ENCODE data around the gene FBXO21.
"Not testable (repeated sequence)": the region's sequence is repeated elsewhere in the genome, so short reads cannot be mapped to it uniquely, and the experiment has no call there.

Gene FBXO21

GRCh38 chr12:117199956-117200744 lies 9.9 kb upstream of the FBXO21 start:
- not testable (repeated sequence) for DNase-seq

- DNase-seq, result not testable (repeated sequence)
Observed at GRCh38 chr12:117196334-117196733, 6.1 kb upstream of the FBXO21 start.

DNA sequence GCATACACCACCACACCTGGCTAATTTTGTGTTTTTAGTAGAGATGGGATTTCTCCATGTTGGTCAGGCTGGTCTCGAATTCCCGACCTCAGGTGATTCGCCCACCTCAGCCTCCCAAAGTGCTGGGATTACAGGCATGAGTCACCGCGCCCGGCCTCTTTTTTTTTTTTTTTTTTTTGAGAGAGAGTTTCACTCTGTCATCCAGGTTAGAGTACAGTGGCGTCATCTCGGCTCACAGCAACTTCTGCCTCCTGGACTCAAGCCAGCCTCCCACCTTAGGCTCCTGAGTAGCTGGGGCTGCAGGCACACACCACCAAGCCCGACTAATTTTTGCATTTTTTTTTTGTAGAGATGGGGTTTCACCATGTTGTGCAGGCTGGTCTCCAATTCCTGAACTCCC lies 4.8 kb upstream of the FBXO21 start:
- not testable (repeated sequence) for DNase-seq

DNA sequence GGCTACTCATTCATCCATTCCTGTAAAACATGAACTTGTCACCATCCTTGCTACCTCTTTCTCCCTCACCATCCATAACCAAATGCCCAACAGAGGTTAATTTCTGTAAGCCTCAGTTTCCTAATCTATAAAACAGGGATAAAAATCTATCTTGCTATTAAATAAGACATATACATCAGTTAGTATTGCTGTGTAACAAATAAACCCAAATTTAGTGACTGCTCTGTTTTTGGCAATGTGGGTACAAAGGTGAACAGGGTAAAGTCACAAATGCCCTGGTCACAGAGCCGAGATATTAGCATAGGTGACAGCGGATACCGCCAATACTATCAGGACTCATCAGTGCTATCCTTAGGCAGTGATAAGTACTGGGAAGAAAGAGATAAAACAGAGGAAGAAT lies 3.6 kb upstream of the FBXO21 start:
- DNase-seq, result no peak

DNA sequence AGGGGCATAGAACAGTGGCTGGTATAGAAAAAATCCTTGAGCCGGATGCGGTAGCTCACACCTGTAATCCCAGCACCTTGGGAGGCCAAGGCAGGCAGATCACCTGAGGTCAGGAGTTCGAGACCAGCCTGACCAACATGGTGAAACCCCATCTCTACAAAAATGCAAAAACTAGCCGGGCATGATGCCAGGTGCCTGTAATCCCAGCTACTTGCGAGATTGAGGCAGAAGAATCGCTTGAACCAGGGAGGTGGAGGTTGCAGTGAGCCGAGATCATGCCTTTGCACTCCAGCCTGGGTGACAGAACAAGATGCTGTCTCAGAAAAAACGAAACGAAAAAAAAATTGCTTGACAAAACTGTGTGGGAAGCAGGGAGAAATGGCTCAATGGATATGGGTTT lies 2.3 kb upstream of the FBXO21 start:
- DNase-seq, result not testable (repeated sequence)

GRCh38 chr12:117192057-117192456 lies 1.8 kb upstream of the FBXO21 start:
- no peak for DNase-seq

DNA sequence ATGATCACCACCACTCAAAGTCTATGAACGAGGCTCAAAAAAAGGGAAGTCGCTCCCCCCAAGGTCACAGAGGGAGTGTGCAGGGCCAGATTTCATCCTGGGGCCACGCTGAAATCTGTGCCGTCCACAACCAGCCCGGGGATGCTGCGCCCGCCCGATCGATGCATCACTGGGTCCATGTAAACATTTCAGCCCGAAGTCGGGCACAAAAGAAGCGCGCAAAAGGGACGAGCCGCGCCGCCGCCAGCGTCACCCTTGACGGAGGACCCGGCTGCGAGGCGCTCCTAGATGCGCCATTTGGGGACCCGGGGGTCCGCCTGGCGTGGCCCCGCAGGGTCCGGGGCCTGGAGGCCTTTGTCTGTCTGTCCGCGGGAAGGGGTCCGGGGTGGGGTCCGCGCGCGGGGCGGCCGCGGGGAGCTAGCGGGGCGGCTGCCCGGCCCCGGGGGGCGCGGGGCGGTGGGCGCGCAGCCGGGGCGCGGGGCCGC lies 503 bp downstream of the FBXO21 start:
- no peak for DNase-seq

GRCh38 chr12:117188961-117189724 lies 1.1 kb downstream of the FBXO21 start:
- DNase-seq, result no peak

- no peak for DNase-seq
Observed at GRCh38 chr12:117188121-117188665, 2.1 kb downstream of the FBXO21 start.

DNA sequence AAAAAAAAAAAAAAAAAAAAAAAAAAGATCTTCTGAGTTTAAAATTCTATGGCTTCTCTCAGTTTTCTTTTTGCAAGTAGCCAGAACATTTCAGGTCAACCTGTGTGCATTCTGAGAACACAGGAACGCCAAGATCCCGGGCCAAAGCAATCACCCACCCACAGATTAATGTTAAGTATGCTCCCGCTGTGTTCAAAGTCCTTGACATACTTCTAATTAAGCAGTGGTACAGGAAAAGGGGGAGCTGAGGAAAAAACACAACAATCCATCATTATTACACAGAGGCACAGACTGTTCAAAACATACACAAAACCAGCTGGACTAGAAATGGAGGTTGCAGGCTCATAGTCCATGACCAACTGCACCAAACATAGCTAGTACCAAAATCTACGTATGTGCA lies 2.8 kb downstream of the FBXO21 start:
- DNase-seq, result no peak

DNA sequence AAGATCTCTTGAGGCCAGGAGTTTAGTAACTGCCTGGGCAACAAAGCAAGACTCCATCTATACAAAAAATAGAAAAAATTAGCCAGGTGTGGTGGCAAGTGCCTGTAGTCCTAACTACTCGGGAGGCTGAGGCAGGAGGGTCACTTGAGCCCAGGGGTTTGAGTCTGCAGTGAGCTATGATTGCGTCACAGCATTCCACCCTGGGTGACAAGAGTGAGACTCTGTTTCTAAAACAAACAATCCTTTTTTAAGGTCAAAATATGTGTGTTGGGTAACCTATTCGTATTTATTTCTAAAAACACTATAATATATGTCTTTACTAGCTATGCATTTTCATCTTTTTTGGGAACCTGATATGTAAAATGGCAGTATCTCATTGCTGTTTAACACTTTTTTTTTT lies 7.4 kb downstream of the FBXO21 start:
- no peak for DNase-seq

DNA sequence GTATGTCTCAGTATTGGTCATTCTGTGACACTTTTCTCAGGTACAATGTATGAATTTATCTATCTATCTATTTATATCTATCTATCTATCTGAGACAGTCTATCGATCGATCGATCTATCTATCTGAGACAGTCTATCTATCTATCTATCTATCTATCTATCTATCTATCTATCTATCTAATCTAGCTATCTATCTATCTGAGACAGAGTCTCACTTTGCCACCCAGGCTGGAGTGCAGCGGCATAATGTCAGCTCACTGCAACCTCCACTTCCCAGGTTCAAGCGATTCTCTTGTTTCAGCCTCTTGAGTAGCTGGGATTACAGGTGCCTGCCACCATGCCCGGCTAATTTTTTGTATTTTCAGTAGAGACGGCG lies 8.8 kb downstream of the FBXO21 start:
- not testable (repeated sequence) for DNase-seq

DNA sequence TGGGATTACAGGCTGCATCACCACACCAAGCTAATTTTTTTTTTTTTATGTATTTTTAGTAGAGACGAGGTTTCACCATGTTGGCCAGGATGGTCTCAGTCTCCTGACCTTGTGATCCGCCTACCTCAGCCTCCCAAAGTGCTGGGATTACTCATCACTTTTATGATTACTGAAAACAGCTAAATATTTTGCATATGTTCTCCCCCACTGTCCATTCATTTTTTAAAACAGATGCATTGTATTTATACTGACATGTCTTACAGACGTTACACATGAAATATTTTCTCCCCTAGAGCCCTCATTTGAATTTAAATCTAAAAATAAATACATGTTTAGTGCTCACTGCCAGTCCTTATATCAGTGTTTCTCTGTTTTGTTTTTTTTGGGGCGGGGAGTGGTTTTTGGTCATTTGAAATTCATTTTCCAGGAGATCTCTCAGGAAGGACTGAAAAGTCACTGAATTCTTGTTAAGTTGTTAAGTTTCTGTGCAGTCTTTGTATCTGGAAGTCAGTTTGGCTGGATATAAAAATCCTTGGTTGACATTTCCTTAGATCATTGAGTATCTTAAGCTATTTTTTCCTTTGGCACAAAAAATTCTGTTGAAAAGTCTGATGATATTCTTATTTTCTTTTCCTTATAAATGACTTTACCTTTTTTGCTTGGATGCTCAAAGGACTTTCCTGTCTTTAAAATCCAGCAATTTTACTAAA lies 9.4 kb downstream of the FBXO21 start:
- DNase-seq, result no peak

- no peak for DNase-seq
Observed at GRCh38 chr12:117178745-117179144, 11.5 kb downstream of the FBXO21 start.

- DNase-seq, result no peak
Observed at GRCh38 chr12:117178301-117178700, 12.0 kb downstream of the FBXO21 start.

DNA sequence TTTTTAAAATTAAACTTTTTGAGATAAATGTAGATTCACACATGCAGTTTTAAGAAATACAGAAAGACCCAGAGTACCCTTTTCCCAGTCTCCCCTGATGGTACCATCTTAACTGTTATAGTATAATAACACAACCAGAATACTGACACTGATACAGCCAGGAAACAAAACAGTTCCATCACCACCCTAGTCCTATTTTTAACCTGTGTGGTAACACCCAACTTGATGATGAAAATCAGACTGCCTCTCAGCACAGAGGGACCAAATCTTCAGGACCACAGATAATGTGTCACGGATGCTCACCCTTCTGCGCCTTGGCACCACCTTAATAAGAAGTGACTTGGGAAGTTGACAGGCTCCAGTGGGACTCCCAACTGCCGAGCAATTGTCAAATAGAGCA lies 18.1 kb downstream of the FBXO21 start:
- no peak for DNase-seq

GRCh38 chr12:117171499-117172162 lies 18.6 kb downstream of the FBXO21 start:
- DNase-seq, result no peak

DNA sequence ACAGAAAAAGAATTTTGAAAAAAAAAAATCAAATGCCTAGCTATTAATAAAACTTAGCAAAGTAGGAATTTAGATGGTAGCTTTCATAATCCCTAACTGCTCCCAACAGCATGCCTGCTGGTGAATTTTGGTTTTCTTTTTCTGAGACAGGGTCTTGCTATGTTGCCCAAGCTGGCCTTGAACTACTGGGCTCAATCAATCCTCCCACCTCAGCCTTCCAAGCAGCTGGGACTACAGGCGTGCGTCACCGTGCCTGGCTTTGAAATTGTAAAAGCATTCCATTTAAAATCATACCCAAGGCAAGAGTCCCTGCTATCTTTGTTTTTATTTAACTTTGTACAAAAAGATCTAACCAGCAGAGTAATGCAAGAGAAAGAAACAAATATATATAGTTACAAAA lies 20.7 kb downstream of the FBXO21 start:
- no peak for DNase-seq

- DNase-seq, result no peak
Observed at GRCh38 chr12:117168976-117169375, 21.3 kb downstream of the FBXO21 start.

DNA sequence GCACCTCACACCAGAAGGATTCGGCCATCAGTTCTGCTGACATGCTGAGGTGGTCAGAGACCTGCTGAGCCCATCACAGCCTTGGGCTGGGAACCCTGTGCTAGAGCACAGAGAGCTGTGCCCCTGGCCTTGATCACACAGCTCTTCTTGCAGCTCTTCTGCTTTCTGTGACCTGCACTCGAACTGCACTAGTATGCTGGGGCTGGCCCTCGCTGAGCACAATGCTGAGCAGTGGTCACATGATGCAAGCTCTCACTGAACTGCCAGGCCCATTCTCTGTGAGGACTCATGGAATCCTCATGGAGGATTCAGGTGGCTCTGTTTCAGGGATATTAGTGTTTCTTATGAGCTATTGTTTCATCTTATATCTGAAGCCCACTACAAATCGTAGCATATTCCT lies 22.5 kb downstream of the FBXO21 start:
- DNase-seq, result no peak

GRCh38 chr12:117166107-117166506 lies 24.2 kb downstream of the FBXO21 start:
- no peak for DNase-seq

DNA sequence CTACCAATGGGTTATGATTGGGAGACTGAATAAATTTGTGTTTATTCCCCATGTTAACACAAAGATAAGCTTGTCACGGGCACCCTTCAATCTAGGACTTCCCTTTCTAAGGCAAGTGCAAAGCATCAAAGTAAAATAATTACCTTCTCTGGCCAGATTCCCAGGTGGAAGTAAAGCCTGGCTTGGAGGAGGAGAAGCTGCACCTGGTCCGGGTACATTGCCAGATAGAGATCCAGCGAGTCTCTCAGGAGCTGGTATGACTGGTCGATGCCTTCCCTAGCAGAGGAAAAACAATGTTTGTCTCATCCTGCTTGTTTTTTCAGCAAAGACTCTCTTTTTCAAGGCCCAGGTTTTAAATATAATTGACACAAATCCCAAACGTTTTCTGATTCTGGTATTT lies 24.9 kb downstream of the FBXO21 start:
- no peak for DNase-seq

- DNase-seq, result no peak
Observed at GRCh38 chr12:117162633-117163032, 27.6 kb downstream of the FBXO21 start.
